HUES64 (cell line): ENCODE data around the gene RELT.
"Not testable (repeated sequence)": the region's sequence is repeated elsewhere in the genome, so short reads cannot be mapped to it uniquely, and the experiment has no call there.

Experiments
- H3K27ac ChIP-seq: 2 replicates; pipeline ENCODE4 v1.7.0; 2013; ENCODE audit warnings: low read depth, low read length, inconsistent platforms
- H3K27me3 ChIP-seq: 2 replicates; pipeline ENCODE4 v1.6.1; 2013; ENCODE audit warnings: mild to moderate bottlenecking, low read length; ENCODE audit not compliant: insufficient read depth
- H3K36me3 ChIP-seq: 2 replicates; pipeline ENCODE4 v1.6.1; 2013; ENCODE audit warnings: mild to moderate bottlenecking, low read length; ENCODE audit not compliant: insufficient read depth
- H3K4me1 ChIP-seq: 2 replicates; pipeline ENCODE4 v1.6.1; 2013; ENCODE audit warnings: mild to moderate bottlenecking, low read length, moderate library complexity; ENCODE audit not compliant: insufficient read depth
- H3K4me3 ChIP-seq: 2 replicates; pipeline ENCODE4 v1.5.1; 2013; ENCODE audit warnings: mild to moderate bottlenecking, low read length, moderate library complexity
- H3K9ac ChIP-seq: 2 replicates; pipeline ENCODE4 v1.6.1; 2013; ENCODE audit warnings: mild to moderate bottlenecking, low read depth, low read length
- H3K9me3 ChIP-seq: 2 replicates; pipeline ENCODE4 v1.6.1; 2013; ENCODE audit warnings: low read depth, low read length; ENCODE audit not compliant: insufficient read depth
- WGBS: fragments of 150-250, 120-280 bp; methylation state at CpG from one replicate; pipeline ENCODE4 v1.1.7; 2013; ENCODE audit warnings: missing lambda C conversion rate; 5-methylcytosine and 5-hydroxymethylcytosine counted together

Gene RELT

DNA sequence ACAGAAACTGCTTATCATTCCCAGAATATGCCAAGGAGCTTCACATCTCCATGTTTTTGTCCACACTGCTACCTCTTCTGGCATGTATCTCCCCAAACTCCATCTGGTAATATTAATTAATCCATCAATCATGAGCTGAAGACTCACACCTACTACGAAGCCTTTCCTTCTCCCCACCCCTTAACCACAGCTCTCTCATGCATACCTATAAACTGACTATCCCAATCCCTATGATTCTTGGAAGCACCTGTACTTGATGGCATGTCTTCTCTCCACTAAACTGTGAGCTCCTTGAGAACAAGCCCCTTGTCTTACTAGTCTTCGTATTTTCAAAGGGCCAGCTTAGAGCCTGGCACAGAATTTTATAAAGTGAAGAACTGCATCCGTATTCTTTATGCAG, 47.3 kb downstream of the RELT start:
- WGBS = 98% methylated on average over 3 of the region's 3 CpGs

DNA sequence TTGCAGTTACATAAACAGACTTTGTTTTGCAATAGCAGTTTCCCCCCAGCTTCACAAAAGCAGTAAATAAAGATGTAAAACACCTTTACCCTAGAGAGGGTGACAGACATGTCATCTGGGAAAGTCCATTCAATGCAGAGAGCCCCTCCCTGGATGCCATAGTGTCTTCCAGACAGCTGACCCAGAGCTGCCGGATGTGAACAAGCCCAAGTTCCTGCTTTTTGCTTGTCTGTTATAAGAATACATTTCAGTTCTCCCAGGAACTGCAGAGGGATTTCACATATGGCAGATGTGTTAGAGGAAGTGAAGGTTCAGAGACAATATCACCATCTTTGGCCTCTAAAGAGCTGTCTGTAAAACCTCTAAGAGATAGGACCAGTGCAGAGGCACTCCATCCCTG, 48.9 kb downstream of the RELT start:
- no peak overlapping the region for H3K4me3 ChIP-seq
- H3K36me3 ChIP-seq = peaks cover 3% of the 10 kb centered on the region; the same call in 1 of the 2 replicates
- no peak overlapping the region for H3K9ac ChIP-seq
- 80% methylated on average over 1 of the region's 1 CpG for WGBS
- no peaks in the 10 kb centered on the region for H3K9me3 ChIP-seq
- peaks cover 3% of the 10 kb centered on the region; the same call in 1 of the 2 replicates for H3K4me1 ChIP-seq
- no peaks in the 10 kb centered on the region for H3K27me3 ChIP-seq
- H3K27ac ChIP-seq = no peak overlapping the region

More for the DNA sequence above, 47.3 kb downstream of the RELT start:
- Histone ChIP-seq H3K4me1 (peaks cover 3% of the 10 kb centered on the region; the same call in 1 of the 2 replicates), H3K9ac (no peak overlapping the region), H3K27ac (no peak overlapping the region), H3K27me3 (no peaks in the 10 kb centered on the region), H3K4me3 (no peak overlapping the region), H3K36me3 (peaks cover 1% of the 10 kb centered on the region; the same call in 1 of the 2 replicates), H3K9me3 (no peaks in the 10 kb centered on the region)

DNA sequence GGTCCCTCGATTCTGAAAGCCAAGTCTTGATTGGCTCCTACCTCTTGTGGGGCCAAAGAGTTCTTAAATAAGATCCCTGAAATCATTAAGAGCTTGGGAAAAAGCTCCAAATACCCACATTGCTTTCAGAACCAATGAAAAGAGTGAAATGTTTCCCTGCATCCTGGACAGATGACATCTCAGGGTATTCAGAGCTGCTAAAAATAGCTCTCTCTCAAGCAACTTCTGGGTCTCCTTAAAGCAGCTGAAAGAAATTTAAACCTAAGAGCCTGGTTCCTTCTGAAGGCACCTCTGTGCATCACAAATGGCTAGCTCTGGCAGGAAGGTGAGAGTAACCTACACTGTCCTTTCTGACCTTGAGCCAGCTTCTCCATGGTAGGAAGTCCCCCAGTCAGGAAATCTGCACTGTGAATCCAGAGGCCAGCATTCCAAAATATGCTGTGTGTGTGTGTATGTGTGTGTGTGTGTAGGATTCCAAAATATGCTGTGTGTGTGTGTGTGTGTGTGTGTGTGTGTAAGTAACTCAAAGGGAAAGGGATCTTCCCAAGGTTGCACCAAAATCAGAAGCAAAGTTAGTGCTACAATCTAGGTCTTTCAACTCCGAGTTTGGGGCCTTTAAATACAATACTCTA, 50.1 kb downstream of the RELT start:
- peaks cover 3% of the 10 kb centered on the region; the same call in 1 of the 2 replicates for H3K4me1 ChIP-seq
- H3K27ac ChIP-seq = no peak overlapping the region
- H3K27me3 ChIP-seq = no peaks in the 10 kb centered on the region
- H3K9me3 ChIP-seq = no peaks in the 10 kb centered on the region
- peaks cover 3% of the 10 kb centered on the region; the same call in 1 of the 2 replicates for H3K36me3 ChIP-seq
- WGBS = 97% methylated on average over 2 of the region's 2 CpGs
- H3K4me3 ChIP-seq = no peak overlapping the region
- no peak overlapping the region for H3K9ac ChIP-seq

DNA sequence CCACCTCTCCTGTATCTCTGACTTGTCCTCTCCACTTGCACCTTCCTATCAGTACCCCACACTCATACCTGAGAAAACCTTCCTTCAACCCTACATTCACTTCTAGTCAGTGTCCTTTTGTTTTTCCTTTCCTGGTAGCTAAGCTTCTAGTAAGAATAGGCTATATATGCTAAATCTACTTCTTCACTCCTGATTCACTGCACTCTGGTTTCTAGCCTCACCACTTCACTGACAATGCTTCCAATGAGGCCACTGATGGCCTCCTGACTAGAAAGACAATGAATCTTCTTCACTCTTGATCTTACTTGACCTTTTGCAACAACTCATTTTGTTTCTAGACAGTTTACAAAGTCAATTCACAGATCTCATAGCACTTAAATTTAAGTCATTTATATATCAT, 52.0 kb downstream of the RELT start:
- H3K9me3 ChIP-seq = no peaks in the 10 kb centered on the region
- no peak overlapping the region for H3K9ac ChIP-seq
- H3K27me3 ChIP-seq = no peaks in the 10 kb centered on the region
- H3K4me3 ChIP-seq = no peak overlapping the region
- H3K27ac ChIP-seq = no peak overlapping the region
- peaks cover 3% of the 10 kb centered on the region; the same call in 1 of the 2 replicates for H3K4me1 ChIP-seq
- H3K36me3 ChIP-seq = peaks cover 3% of the 10 kb centered on the region; the same call in 1 of the 2 replicates

DNA sequence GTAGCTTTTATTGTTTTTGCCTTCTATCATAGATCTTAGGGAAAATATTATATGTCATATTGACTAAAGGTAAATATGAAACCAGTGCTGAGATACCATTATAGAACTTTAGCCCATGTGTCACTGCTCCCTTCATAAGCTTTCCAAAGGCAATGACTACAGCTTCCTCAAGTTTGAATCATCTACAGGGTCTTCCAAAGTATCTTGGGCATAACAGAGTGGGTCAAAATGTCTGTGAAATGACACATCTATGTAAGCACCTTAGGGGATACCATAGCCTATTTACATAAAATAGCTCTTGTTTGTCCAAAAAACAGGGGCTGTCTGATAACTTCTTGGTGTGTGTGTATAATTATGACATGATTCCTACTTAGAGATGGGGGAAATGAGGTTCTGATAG, 52.5 kb downstream of the RELT start:
- H3K36me3 ChIP-seq = peaks cover 3% of the 10 kb centered on the region; the same call in 1 of the 2 replicates
- no peaks in the 10 kb centered on the region for H3K27me3 ChIP-seq
- no peak overlapping the region for H3K9ac ChIP-seq
- no peak overlapping the region for H3K4me3 ChIP-seq
- no peaks in the 10 kb centered on the region for H3K9me3 ChIP-seq
- H3K4me1 ChIP-seq = peaks cover 3% of the 10 kb centered on the region; the same call in 1 of the 2 replicates
- H3K27ac ChIP-seq = no peak overlapping the region

DNA sequence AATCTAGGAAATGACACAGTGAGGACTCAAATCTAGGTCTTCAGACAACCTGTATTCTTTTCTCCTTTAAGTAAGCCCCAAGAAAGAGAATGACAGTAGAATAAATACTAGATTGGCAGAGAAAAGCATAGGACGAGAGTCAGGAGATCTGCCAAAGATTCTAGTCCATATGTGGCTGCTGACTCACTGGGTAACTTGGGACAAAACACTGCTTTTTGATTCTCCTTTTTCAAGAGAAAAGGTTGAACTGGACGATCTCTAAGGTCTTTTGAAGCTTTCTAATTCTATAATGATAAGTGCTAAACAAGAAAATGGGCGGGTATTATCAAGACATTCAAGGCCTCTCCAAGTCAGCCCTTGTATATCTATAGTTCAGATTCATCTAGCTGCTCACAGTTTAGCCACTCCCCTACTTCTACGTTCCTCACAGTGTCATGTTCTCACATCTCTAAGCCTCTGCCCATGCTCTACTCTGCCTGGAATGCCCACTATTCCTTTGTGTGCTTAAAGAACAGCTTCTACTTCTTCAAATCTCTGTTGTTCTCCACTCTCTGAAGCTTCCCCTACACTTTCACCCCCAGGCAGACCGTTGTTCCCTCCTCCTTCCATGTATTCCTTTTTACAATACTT, 53.0 kb downstream of the RELT start:
- Histone ChIP-seq H3K36me3 (peaks cover 3% of the 10 kb centered on the region; the same call in 1 of the 2 replicates), H3K27ac (no peak overlapping the region), H3K9ac (no peak overlapping the region), H3K27me3 (no peaks in the 10 kb centered on the region), H3K4me3 (no peak overlapping the region), H3K4me1 (peaks cover 3% of the 10 kb centered on the region; the same call in 1 of the 2 replicates), H3K9me3 (no peaks in the 10 kb centered on the region)
- 89% methylated on average over 5 of the region's 5 CpGs for WGBS

DNA sequence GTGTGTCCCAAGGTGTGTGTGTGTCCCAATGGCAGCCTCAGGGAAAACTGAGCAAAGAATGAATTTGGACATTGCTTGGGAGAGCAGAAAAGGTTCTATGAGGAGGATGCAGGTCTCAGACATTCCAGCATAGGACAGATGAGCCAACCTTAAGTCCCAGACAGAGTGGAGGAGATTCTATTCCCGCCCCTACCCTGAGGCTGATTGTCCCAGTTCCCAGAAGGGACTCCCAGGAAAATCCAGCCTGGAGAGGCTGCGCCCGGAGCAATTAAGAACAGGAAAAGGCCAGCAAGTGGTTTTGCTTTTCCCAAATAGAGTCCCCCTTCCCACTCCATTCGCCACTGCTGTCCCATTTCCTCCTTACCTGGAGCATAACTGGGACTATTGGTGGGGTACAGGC, 54.1 kb downstream of the RELT start:
- 87% methylated on average over 3 of the region's 4 CpGs for WGBS

DNA sequence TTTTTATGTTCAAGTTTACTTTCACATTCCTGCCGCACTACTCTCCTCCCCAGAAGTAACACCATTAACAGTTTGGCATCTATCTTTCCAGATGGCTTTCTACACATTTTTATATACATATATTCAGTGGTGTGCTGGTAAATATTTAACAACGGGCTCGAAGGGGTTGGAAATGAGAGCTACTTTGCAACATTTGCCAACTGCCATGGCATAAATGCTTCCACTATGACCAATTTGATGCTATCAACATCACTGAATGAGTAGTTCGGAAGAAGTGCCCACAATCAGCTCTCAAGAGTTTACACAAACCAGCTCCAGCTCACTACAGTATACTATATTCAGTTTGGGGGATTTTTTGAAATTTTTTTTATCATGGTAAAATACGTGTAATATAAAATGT, 55.2 kb downstream of the RELT start:
- 100% methylated on average over 4 of the region's 5 CpGs for WGBS
- Histone ChIP-seq H3K9ac (no peak overlapping the region), H3K4me3 (no peak overlapping the region)

More for the DNA sequence above, 54.1 kb downstream of the RELT start:
- Histone ChIP-seq H3K27me3 (no peaks in the 10 kb centered on the region), H3K4me1 (peaks cover 10% of the 10 kb centered on the region; the same call in 1 of the 2 replicates), H3K9ac (no peak overlapping the region), H3K9me3 (no peaks in the 10 kb centered on the region), H3K36me3 (peaks cover 3% of the 10 kb centered on the region; the same call in 1 of the 2 replicates), H3K27ac (no peak overlapping the region), H3K4me3 (no peak overlapping the region)

DNA sequence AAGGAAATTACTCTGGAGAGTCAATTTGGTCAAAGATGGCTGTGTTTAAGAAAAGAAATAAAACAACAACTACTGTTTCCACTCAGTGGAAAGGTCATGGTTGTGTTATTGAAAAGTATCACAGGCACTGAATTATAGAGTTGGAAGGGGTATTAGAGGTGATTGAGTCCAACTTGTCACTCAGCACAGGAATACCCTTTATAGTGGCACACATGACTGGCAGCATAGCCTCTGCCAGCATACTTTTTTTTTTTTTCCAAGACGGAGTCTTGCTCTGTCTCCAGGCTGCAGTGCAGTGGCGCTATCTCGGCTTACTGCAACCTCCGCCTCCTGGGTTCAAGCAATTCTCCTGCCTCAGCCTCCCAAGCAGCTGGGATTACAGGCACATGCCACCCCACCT, 60.7 kb downstream of the RELT start:
- not testable (repeated sequence) for H3K9ac ChIP-seq, H3K9me3 ChIP-seq, H3K27me3 ChIP-seq, H3K36me3 ChIP-seq, H3K4me3 ChIP-seq, H3K27ac ChIP-seq
- peaks cover 26% of the 10 kb centered on the region for H3K4me1 ChIP-seq
- WGBS = 98% methylated on average over 4 of the region's 4 CpGs

More for the DNA sequence above, 55.2 kb downstream of the RELT start:
- Histone ChIP-seq H3K36me3 (peaks cover 3% of the 10 kb centered on the region; the same call in 1 of the 2 replicates), H3K9me3 (no peaks in the 10 kb centered on the region), H3K27ac (no peak overlapping the region), H3K27me3 (no peaks in the 10 kb centered on the region), H3K4me1 (peaks cover 16% of the 10 kb centered on the region)

DNA sequence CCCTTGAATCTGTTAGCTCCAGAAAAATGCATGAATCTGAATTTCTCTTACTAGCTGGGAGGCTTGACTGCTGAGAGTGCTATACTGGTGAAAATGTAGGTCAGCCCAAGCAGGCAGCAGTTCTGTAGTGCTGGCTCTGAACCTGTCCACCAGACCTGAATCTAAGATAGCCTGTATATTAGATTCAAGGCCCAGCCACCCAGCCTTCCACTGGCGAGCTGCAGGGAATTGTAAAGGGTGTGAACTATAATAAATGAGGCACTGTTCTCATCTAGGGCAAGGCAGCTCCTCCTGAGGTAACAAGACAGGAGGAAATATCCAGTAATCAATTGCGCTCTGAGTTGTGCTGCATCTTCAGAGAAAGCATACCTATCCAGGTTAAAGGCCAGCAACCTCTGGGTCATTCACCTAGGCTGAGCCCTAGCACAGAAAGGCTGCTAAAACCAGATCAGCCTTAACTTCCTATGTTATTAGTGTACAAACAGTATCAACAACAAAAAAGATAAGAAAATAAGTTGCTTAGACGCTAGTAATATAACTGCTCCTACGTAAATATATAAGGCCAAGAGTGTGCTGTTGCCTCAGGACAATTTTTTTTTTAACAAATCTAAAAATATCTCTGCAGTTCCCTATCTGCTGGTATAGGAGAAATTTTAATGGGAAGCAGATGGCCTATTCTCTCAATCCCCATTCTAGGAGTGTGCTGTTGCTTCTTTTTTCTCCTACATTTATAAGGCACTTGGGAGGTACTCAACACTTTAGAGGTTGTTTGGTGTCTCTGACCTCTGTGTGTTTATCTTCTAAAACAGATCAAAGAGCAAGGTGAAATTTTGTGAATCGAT, 63.0 kb downstream of the RELT start:
- Histone ChIP-seq H3K4me1 (peaks cover 26% of the 10 kb centered on the region), H3K27ac (no peak overlapping the region), H3K27me3 (no peaks in the 10 kb centered on the region), H3K9ac (no peak overlapping the region), H3K36me3 (no peaks in the 10 kb centered on the region), H3K9me3 (no peaks in the 10 kb centered on the region), H3K4me3 (no peak overlapping the region)
- WGBS = 93% methylated on average over 3 of the region's 5 CpGs

DNA sequence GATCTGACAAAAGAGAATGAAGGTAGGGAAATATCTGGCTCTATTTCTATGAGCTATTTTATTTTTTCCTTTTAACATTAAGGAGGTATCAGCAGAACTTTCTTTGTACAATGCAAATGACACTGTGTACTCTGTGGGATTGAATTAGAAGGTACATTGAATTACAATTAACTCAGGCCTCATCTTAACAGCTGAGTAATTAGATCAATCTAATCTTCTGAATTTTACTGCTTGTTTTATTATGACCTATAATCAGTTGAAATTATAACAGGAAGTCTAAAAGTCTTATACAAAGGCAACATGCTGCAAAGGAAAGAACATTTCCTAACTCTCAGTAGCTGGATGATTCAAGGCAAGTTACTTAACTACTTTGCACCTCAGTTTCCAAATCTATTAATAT, 69.8 kb downstream of the RELT start:
- Histone ChIP-seq H3K36me3 (no peaks in the 10 kb centered on the region), H3K27ac (no peak overlapping the region), H3K27me3 (no peaks in the 10 kb centered on the region), H3K4me1 (peaks cover 6% of the 10 kb centered on the region; the same call in 1 of the 2 replicates), H3K9ac (no peak overlapping the region), H3K9me3 (no peaks in the 10 kb centered on the region), H3K4me3 (no peak overlapping the region)
